HEK293 (cell line): Measurements from ENCODE around the gene LIPA.

Experiments
- ZNF302 ChIP-seq: fragments of 450-650 bp; formaldehyde crosslinking; IDR thresholded peaks from 2 replicates; pipeline ENCODE4 v1.5.1; 2016; ENCODE audit warnings: missing biosample characterization, missing genetic modification characterization, low read depth
- ZNF561 ChIP-seq: fragments of 450-650 bp; IDR thresholded peaks from 2 replicates; pipeline ENCODE4 v1.5.1; 2018; ENCODE audit warnings: missing biosample characterization, missing genetic modification characterization, borderline replicate concordance
- ZNF707 ChIP-seq: fragments of 450-650 bp; formaldehyde crosslinking; IDR thresholded peaks from 2 replicates; pipeline ENCODE4 v1.5.1; 2016; ENCODE audit warnings: missing biosample characterization, missing genetic modification characterization
- TF ChIP-seq, protein P1 (sequence below): fragments of 450-650 bp; formaldehyde crosslinking; IDR thresholded peaks from 2 replicates; pipeline ENCODE4 v1.5.1; 2016; ENCODE audit warnings: missing biosample characterization, missing genetic modification characterization
- TF ChIP-seq, protein P2 (sequence below): fragments of 450-650 bp; formaldehyde crosslinking; IDR thresholded peaks from 2 replicates; pipeline ENCODE4 v1.5.1; 2016; ENCODE audit warnings: missing biosample characterization, missing genetic modification characterization

DNA sequence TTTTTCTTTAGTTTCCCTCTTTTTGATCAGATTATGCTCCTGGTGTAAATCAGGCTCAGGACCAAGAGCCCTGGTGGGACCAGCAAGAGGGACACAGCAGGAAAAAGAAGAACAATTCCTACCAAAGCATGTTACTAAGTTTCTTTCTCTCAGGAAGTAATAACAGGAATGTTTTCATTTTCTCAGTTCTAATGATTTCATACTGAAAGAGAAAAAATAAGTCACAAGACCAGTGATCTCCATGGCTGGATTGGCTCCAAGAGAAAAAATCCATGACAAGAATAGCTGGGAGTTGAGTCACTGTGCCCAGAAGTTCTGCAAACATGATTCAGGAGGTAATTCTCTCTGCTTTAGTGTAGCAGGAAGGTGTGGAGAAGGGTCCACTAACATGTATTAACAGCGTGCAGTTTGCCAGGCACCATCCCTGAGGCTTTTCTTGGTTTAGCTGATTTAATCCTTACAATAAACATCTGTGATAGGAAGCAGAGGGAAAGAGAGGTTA is 26.5 kb upstream of the LIPA start:
- TF ChIP-seq, protein P1, sequence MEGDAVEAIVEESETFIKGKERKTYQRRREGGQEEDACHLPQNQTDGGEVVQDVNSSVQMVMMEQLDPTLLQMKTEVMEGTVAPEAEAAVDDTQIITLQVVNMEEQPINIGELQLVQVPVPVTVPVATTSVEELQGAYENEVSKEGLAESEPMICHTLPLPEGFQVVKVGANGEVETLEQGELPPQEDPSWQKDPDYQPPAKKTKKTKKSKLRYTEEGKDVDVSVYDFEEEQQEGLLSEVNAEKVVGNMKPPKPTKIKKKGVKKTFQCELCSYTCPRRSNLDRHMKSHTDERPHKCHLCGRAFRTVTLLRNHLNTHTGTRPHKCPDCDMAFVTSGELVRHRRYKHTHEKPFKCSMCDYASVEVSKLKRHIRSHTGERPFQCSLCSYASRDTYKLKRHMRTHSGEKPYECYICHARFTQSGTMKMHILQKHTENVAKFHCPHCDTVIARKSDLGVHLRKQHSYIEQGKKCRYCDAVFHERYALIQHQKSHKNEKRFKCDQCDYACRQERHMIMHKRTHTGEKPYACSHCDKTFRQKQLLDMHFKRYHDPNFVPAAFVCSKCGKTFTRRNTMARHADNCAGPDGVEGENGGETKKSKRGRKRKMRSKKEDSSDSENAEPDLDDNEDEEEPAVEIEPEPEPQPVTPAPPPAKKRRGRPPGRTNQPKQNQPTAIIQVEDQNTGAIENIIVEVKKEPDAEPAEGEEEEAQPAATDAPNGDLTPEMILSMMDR (tag by site-specific recombination) = no peak
- TF ChIP-seq, protein P2, sequence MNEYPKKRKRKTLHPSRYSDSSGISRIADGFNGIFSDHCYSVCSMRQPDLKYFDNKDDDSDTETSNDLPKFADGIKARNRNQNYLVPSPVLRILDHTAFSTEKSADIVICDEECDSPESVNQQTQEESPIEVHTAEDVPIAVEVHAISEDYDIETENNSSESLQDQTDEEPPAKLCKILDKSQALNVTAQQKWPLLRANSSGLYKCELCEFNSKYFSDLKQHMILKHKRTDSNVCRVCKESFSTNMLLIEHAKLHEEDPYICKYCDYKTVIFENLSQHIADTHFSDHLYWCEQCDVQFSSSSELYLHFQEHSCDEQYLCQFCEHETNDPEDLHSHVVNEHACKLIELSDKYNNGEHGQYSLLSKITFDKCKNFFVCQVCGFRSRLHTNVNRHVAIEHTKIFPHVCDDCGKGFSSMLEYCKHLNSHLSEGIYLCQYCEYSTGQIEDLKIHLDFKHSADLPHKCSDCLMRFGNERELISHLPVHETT = no peak
- no peak for TF ChIP-seq ZNF302 (tag by site-specific recombination)
- TF ChIP-seq ZNF707 (tag by site-specific recombination) = no peak
- TF ChIP-seq ZNF561 (tag by site-specific recombination) = no peak
